Parathyroid adenoma (tissue), 2 donors: ENCODE results near the gene FOXN3.

ENCODE experiments used
- H2AFZ ChIP-seq: fragments of 300-600 bp; sonication (generic); one replicate; pipeline ENCODE4 v1.7.0; 2017; ENCODE audit warnings: antibody characterized with exemption, mild to moderate bottlenecking
- H3K27ac ChIP-seq: fragments of 300-600 bp; sonication (generic); one replicate; pipeline ENCODE4 v1.7.0; 2017
- H3K27me3 ChIP-seq: fragments of 300-600 bp; sonication (generic); one replicate; pipeline ENCODE4 v1.7.0; 2017; ENCODE audit warnings: low read length; ENCODE audit not compliant: control insufficient read depth, insufficient read depth
- H3K36me3 ChIP-seq: fragments of 300-600 bp; sonication (generic); one replicate; pipeline ENCODE4 v1.7.0; 2017; ENCODE audit warnings: low read length; ENCODE audit not compliant: control insufficient read depth, insufficient read depth
- H3K4me1 ChIP-seq: fragments of 300-600 bp; sonication (generic); one replicate; pipeline ENCODE4 v1.7.0; 2017; ENCODE audit warnings: control low read depth
- H3K4me2 ChIP-seq: fragments of 300-600 bp; sonication (generic); one replicate; pipeline ENCODE4 v1.7.0; 2017; ENCODE audit warnings: low read length
- H3K4me3 ChIP-seq: fragments of 300-600 bp; sonication (generic); one replicate; pipeline ENCODE4 v1.7.0; 2017; ENCODE audit warnings: low read depth, low read length
- H3K79me2 ChIP-seq: fragments of 300-600 bp; sonication (generic); one replicate; pipeline ENCODE4 v1.7.0; 2017; ENCODE audit warnings: control low read depth
- H3K9ac ChIP-seq: fragments of 300-600 bp; sonication (generic); one replicate; pipeline ENCODE4 v1.7.0; 2017; ENCODE audit warnings: mild to moderate bottlenecking
- H3K9me3 ChIP-seq: fragments of 300-600 bp; sonication (generic); one replicate; pipeline ENCODE4 v1.7.0; 2017; ENCODE audit warnings: low read length; ENCODE audit not compliant: control insufficient read depth
- CTCF ChIP-seq: fragments of 300-600 bp; sonication (generic); IDR thresholded peaks from one replicate; pipeline ENCODE4 v1.7.0; 2017; ENCODE audit warnings: antibody characterized with exemption, mild to moderate bottlenecking
- donor health status: primary hyperparathyroidism.

The FOXN3 gene

GRCh38 chr14:89443042-89443629 is 26.1 kb upstream of the FOXN3 start:
- Histone ChIP-seq H3K27ac (no peak overlapping the region), H3K4me1 (no peaks in the 10 kb centered on the region), H3K4me2 (no peak overlapping the region), H3K9ac (no peak overlapping the region), H3K79me2 (peaks cover 30% of the 10 kb centered on the region), H3K27me3 (no peaks in the 10 kb centered on the region), H3K36me3 (no peaks in the 10 kb centered on the region), H3K9me3 (no peaks in the 10 kb centered on the region), H3K4me3 (no peak overlapping the region), H2AFZ (no peak overlapping the region)
- TF ChIP-seq CTCF, result no peak

DNA sequence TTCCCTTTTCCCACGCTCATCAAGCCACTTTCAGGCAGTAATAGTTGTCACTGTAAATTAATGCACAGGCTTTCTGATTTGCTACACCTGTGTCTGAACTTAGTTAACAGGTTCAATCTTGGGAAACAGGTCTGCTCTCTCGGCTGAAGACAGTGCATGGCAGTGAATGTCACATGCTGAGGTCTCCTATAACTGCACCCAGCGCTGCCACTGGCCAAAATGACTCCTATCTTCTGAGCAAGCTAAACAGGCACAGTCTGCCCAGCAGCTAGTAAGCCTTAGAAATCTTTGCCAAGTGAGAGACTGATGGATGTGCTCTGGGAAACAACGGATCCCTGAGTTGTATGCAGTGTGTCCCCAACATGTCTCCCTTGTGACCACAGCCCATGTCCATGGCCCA is 25.2 kb upstream of the FOXN3 start:
- H3K4me1 ChIP-seq, result no peaks in the 10 kb centered on the region
- no peak for TF ChIP-seq CTCF
- H3K27ac ChIP-seq, result no peak overlapping the region
- H3K4me2 ChIP-seq, result no peak overlapping the region
- H3K79me2 ChIP-seq, result peaks cover 30% of the 10 kb centered on the region
- no peaks in the 10 kb centered on the region for H3K9me3 ChIP-seq
- H3K9ac ChIP-seq, result no peak overlapping the region
- H3K27me3 ChIP-seq, result no peaks in the 10 kb centered on the region
- no peak overlapping the region for H2AFZ ChIP-seq
- no peak overlapping the region for H3K4me3 ChIP-seq
- H3K36me3 ChIP-seq, result no peaks in the 10 kb centered on the region

DNA sequence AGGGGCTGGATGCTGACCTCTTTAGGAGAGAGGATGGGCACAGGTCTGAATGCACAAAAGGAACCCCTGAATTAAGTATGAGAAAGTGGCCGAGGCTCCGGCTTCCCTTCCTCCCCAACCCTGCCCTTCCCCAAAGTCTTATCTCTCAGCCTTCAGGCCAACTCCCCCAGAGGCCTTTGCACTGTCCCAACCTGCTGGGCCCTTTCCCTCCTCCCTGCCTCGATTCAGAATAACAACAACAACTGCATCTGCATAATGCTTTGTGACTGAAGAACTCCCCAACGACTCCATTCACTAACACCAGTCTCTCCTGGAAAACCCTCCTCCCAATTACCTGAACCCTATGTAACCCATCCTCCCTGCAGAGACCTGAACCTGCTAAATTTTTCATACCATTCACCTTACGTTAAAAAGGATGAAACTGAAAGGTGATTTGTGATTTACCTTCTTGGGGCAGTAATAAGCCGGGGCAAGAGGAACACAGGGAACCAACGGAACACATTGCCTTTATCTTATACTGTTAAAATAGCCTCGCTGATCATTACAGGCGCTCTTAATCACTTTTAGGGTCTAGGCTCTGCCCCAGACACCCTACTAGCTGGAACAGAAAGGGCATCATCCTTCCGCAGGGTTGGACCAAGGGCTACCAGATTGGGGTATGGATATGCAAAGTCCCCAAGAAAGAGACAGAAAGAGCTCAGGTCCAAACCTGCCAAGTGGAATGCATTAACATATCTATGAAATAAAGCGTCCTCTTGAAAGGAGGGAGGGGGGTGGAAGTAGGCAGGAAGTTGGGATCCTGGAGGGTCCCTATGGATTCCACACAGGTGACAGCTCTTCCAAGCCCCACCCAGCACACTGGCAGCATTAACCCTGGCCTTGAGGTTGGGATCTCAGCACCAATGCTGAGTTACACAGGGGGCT is 24.2 kb upstream of the FOXN3 start:
- no peak overlapping the region for H3K27ac ChIP-seq
- H2AFZ ChIP-seq, result no peak overlapping the region
- no peak overlapping the region for H3K4me3 ChIP-seq
- no peaks in the 10 kb centered on the region for H3K4me1 ChIP-seq
- no peak overlapping the region for H3K9ac ChIP-seq
- no peak for TF ChIP-seq CTCF
- no peaks in the 10 kb centered on the region for H3K27me3 ChIP-seq
- H3K79me2 ChIP-seq, result peaks cover 25% of the 10 kb centered on the region
- no peak overlapping the region for H3K4me2 ChIP-seq
- no peaks in the 10 kb centered on the region for H3K36me3 ChIP-seq
- no peaks in the 10 kb centered on the region for H3K9me3 ChIP-seq

DNA sequence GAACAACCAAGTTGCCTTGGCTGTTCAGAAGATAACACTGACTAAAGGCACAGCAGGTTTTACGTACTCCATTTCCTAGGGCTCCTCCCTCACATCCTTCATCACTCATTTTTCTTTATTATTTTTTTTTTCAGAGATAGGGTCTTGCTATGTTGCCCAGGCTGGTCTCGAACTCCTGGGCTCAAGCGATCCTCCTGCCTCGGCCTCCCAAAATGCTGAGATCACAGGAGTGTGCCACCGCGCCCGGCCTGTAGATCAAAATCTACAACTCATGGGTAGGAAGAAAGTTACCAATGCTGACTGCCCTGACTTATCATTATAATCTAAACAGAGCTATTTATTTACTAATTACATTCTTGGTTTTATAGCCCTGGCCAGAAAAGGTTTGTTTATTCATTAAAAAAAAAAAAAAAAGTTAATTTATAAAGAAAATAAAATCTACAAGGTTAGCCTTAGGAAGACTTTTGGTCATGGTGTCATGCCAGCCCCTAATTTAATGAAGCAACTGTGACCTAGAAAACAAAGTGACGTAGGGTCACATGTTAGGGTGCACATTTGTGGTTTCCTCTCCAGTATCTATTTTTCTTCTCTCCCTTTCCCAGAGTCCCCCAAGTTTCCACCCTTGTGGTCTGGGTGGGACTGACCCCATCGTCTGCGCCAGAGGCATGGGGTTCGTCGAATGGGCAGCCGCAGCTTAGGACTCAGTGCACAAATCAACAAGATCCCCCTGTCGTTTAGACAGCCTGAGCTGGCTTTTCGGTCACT is 19.0 kb upstream of the FOXN3 start:
- H3K9me3 ChIP-seq, result no peaks in the 10 kb centered on the region
- H2AFZ ChIP-seq, result no peak overlapping the region
- no peak for TF ChIP-seq CTCF
- H3K36me3 ChIP-seq, result no peaks in the 10 kb centered on the region
- H3K27ac ChIP-seq, result no peak overlapping the region
- H3K4me2 ChIP-seq, result no peak overlapping the region
- peaks cover 9% of the 10 kb centered on the region for H3K79me2 ChIP-seq
- peaks cover 4% of the 10 kb centered on the region for H3K4me1 ChIP-seq
- H3K4me3 ChIP-seq, result no peak overlapping the region
- no peaks in the 10 kb centered on the region for H3K27me3 ChIP-seq
- no peak overlapping the region for H3K9ac ChIP-seq
